ENCODE data around the gene EXOSC7. TPM values are rescaled to one million over a fixed set of nuclear protein-coding genes. Genes with fewer than 3 reads are reported as not detected.
"Not testable (repeated sequence)": the region's sequence is repeated elsewhere in the genome, so short reads cannot be mapped to it uniquely, and the experiment has no call there.

EXOSC7 gene
- total RNA-seq, 1 donor from 2014 or later, result 56.2 TPM

GRCh38 chr3:44948239-44948638 is 27.8 kb upstream of the EXOSC7 start:
- Histone ChIP-seq H3K9me3 (no peaks in the 10 kb centered on the region), H3K36me3 (peaks cover 0 to 8% of the 10 kb centered on the region in 2 donors), H3K27ac (no peak overlapping the region), H3K27me3 (no peaks in the 10 kb centered on the region), H3K4me1 (peaks cover 6% of the 10 kb centered on the region), H3K4me3 (no peak overlapping the region)
- no peak for DNase-seq (ENCODE audit: extremely low spot score in 2 of 2)
- intact Hi-C loops (cut with DNase I), result no loop called here
- TF ChIP-seq POLR2AphosphoS5 (IDR thresholded peaks at IDR 0.05; ENCODE audit: insufficient read depth in 1 of 2, low read depth in 1 of 2) (no peak), CTCF (IDR thresholded peaks at IDR 0.05) (no peak), POLR2A (IDR thresholded peaks at IDR 0.05) (no peak)

- H3K27ac ChIP-seq; H3K4me1 ChIP-seq; H3K4me3 ChIP-seq; intact Hi-C loops (cut with DNase I); H3K9me3 ChIP-seq; DNase-seq (ENCODE audit: extremely low spot score in 2 of 2); H3K36me3 ChIP-seq; H3K27me3 ChIP-seq: not testable (repeated sequence)
These were observed 26.3 kb upstream of the EXOSC7 start for GRCh38 chr3:44949770-44950169.

- no peak for DNase-seq (ENCODE audit: extremely low spot score in 2 of 2)
- Histone ChIP-seq H3K4me1 (peaks cover 12% of the 10 kb centered on the region), H3K27me3 (no peaks in the 10 kb centered on the region), H3K9me3 (no peaks in the 10 kb centered on the region), H3K4me3 (no peak overlapping the region), H3K27ac (no peak overlapping the region), H3K36me3 (no peaks in the 10 kb centered on the region)
- intact Hi-C loops (cut with DNase I), result no loop called here
- TF ChIP-seq POLR2A (IDR thresholded peaks at IDR 0.05) (no peak), CTCF (IDR thresholded peaks at IDR 0.05) (no peak), POLR2AphosphoS5 (IDR thresholded peaks at IDR 0.05; ENCODE audit: insufficient read depth in 1 of 2, low read depth in 1 of 2) (no peak)
These were observed 25.7 kb upstream of the EXOSC7 start for GRCh38 chr3:44950275-44950734.

GRCh38 chr3:44952689-44953088 is 23.4 kb upstream of the EXOSC7 start:
- Histone ChIP-seq H3K27ac (no peak overlapping the region), H3K4me3 (no peak overlapping the region), H3K4me1 (peaks cover 20% of the 10 kb centered on the region), H3K27me3 (no peaks in the 10 kb centered on the region), H3K36me3 (peaks cover 0 to 5% of the 10 kb centered on the region in 2 donors), H3K9me3 (no peaks in the 10 kb centered on the region)
- TF ChIP-seq POLR2A (IDR thresholded peaks at IDR 0.05) (no peak), POLR2AphosphoS5 (IDR thresholded peaks at IDR 0.05; ENCODE audit: insufficient read depth in 1 of 2, low read depth in 1 of 2) (no peak), CTCF (IDR thresholded peaks at IDR 0.05) (no peak)
- intact Hi-C loops (cut with DNase I), result no loop called here
- DNase-seq (ENCODE audit: extremely low spot score in 2 of 2), result no peak

GRCh38 chr3:44954304-44954703 is 21.7 kb upstream of the EXOSC7 start:
- peaks cover 20% of the 10 kb centered on the region for H3K4me1 ChIP-seq
- peaks cover 0 to 20% of the 10 kb centered on the region in 2 donors for H3K36me3 ChIP-seq
- TF ChIP-seq CTCF (IDR thresholded peaks at IDR 0.05), result no peak
- TF ChIP-seq POLR2A (IDR thresholded peaks at IDR 0.05), result no peak
- no peak overlapping the region for H3K4me3 ChIP-seq
- DNase-seq (ENCODE audit: extremely low spot score in 2 of 2), result no peak
- intact Hi-C loops (cut with DNase I), result no loop called here
- H3K9me3 ChIP-seq, result no peaks in the 10 kb centered on the region
- H3K27me3 ChIP-seq, result no peaks in the 10 kb centered on the region
- H3K27ac ChIP-seq, result no peak overlapping the region

- peaks cover 0 to 20% of the 10 kb centered on the region in 2 donors for H3K36me3 ChIP-seq
- H3K27ac ChIP-seq, result no peak overlapping the region
- no peaks in the 10 kb centered on the region for H3K27me3 ChIP-seq
- H3K4me3 ChIP-seq, result no peak overlapping the region
- intact Hi-C loops (cut with DNase I), result no loop called here
- H3K9me3 ChIP-seq, result no peaks in the 10 kb centered on the region
- no peak for DNase-seq (ENCODE audit: extremely low spot score in 2 of 2)
- TF ChIP-seq POLR2AphosphoS5 (IDR thresholded peaks at IDR 0.05; ENCODE audit: insufficient read depth in 1 of 2, low read depth in 1 of 2) (no peak), POLR2A (IDR thresholded peaks at IDR 0.05) (no peak), CTCF (IDR thresholded peaks at IDR 0.05) (no peak)
- H3K4me1 ChIP-seq, result peaks cover 20% of the 10 kb centered on the region
These were observed 21.1 kb upstream of the EXOSC7 start for GRCh38 chr3:44954962-44955361.
